Testis (tissue), 2 donors: ENCODE data around the gene IL36B.

Source experiments
- CTCF ChIP-seq, 3 experiments: fragments of 450-650 bp in 2 of 3; fragments of 200-600 bp in 1 of 3; sonication (generic) in 1 of 3; IDR thresholded peaks; one replicate each; pipeline ENCODE4 v1.5.1; 2016 to 2019; ENCODE audit warnings: antibody characterized with exemption in 3 of 3, mild to moderate bottlenecking in 2 of 3, moderate library complexity in 1 of 3
- POLR2A ChIP-seq: fragments of 450-650 bp; IDR thresholded peaks from one replicate; pipeline ENCODE4 v1.6.1; 2017; ENCODE audit warnings: antibody characterized with exemption, mild to moderate bottlenecking, moderate library complexity

GRCh38 chr2:112995346-112995920 is 57.2 kb downstream of the IL36B start:
- TF ChIP-seq CTCF (IDR thresholded peaks at IDR 0.05) (no peak), POLR2A (no peak)
